HCT116 (cell line): Measurements from ENCODE around the gene CFAP119. TPM values are rescaled to one million over a fixed set of nuclear protein-coding genes. Genes with fewer than 3 reads are reported as not detected.
A peak's percentile ranks its signal among the peaks of the same experiment; 100 is the strongest.

Experiments
- ATAC-seq: fragments of 200-7000 bp; cut with Tn5 transposase; 2 replicates; pipeline ENCODE4 v1.9.1; 2020; ENCODE audit warnings: mild to moderate bottlenecking, moderate library complexity
- BruUV-seq: library from RNA; stranded (reverse); fragments of 400-500 nt; replicated peaks from 2 replicates; lab custom pipeline; 2021; lab: Mats Ljungman, UMichigan
- CTCF ChIA-PET: fragments of 300-600 bp; sonication (Branson Sonifier 250); formaldehyde crosslinking; loops from one replicate; lab custom pipeline; 2021; ENCODE audit warnings: antibody characterized with exemption; lab: Charles Lee
- POLR2A ChIA-PET: fragments of 300-600, 350-600 bp; sonication (Branson Sonifier 250); formaldehyde crosslinking; loops from one replicate; lab custom pipeline; 2021; ENCODE audit warnings: antibody characterized with exemption; lab: Charles Lee
- RAD21 ChIA-PET, 2 experiments: fragments of 300-600 bp; sonication (Branson Sonifier 250); formaldehyde crosslinking; loops; one replicate each; lab custom pipeline; 2023; ENCODE audit warnings: low total read pairs in 2 of 2; ENCODE audit not compliant: uncharacterized antibody in 2 of 2, unreplicated experiment in 2 of 2, low non-redundant PET in 1 of 2; lab: Charles Lee
- DNase-seq: peaks from one replicate; pipeline ENCODE4 v3.0.0-alpha.2; 2010; ENCODE audit warnings: low read depth, low spot score
- H2AFZ ChIP-seq: fragments of 200-600 bp; shearing (Covaris generic), sonication (generic); 2 replicates; pipeline ENCODE4 v1.6.1; 2017; ENCODE audit warnings: low read depth, mixed run types, mixed read lengths, antibody characterized with exemption, low read length; ENCODE audit not compliant: poor library complexity, severe bottlenecking
- H3K27ac ChIP-seq: 2 replicates; pipeline ENCODE4 v1.5.1; 2012; ENCODE audit warnings: low read depth, low read length
- H3K27me3 ChIP-seq: fragments of 200-600 bp; sonication (generic); 2 replicates; pipeline ENCODE4 v1.6.1; 2016; ENCODE audit warnings: mixed run types, low read length, mixed read lengths; ENCODE audit not compliant: insufficient read depth
- H3K36me3 ChIP-seq, 2 experiments: fragments of 200-500 bp in 1 of 2; fragments of 200-600 bp in 1 of 2; sonication (Bioruptor generic) in 1 of 2; sonication (generic) in 1 of 2; 2 replicates each; pipeline versions ENCODE4 v1.5.1 to v1.6.1; 2014 to 2016; ENCODE audit warnings: low read length in 2 of 2, inconsistent platforms in 1 of 2, mixed read lengths in 1 of 2, mixed run types in 1 of 2; ENCODE audit not compliant: insufficient read depth in 2 of 2, control insufficient read depth in 1 of 2
- H3K4me1 ChIP-seq, 2 experiments: fragments of 200-600 bp in 1 of 2; sonication (generic) in 1 of 2; 2 replicates each; pipeline versions ENCODE4 v1.5.1 to v1.6.1; 2012 to 2017; ENCODE audit warnings: low read length in 2 of 2, inconsistent platforms in 1 of 2, mild to moderate bottlenecking in 1 of 2, mixed read lengths in 1 of 2, mixed run types in 1 of 2, moderate library complexity in 1 of 2; ENCODE audit not compliant: insufficient read depth in 2 of 2, control insufficient read depth in 1 of 2
- H3K4me2 ChIP-seq: fragments of 200-600 bp; sonication (generic); 2 replicates; pipeline ENCODE4 v1.6.1; 2017; ENCODE audit warnings: mixed run types, low read length, mixed read lengths
- H3K4me3 ChIP-seq, 2 experiments: fragments of 200-600 bp in 1 of 2; sonication (generic) in 1 of 2; replicated peaks in 1 of 2; 2 replicates each; pipeline ENCODE4 v1.5.1; 2011 to 2016; ENCODE audit warnings: low read length in 2 of 2, control low read depth in 1 of 2, low read depth in 1 of 2, mild to moderate bottlenecking in 1 of 2, mixed read lengths in 1 of 2, mixed run types in 1 of 2
- H3K79me2 ChIP-seq: fragments of 200-600 bp; sonication (generic); 2 replicates; pipeline ENCODE4 v1.6.1; 2017; ENCODE audit warnings: mild to moderate bottlenecking, mixed run types, low read length, moderate library complexity, mixed read lengths; ENCODE audit not compliant: insufficient read depth
- H3K9ac ChIP-seq: fragments of 200-600 bp; sonication (generic); 2 replicates; pipeline ENCODE4 v1.6.1; 2016; ENCODE audit warnings: low read length, mixed read lengths
- H3K9me2 ChIP-seq: fragments of 200-600 bp; sonication (generic), shearing (Covaris generic); 2 replicates; pipeline ENCODE4 v1.6.1; 2017; ENCODE audit warnings: mixed run types, mild to moderate bottlenecking, moderate library complexity; ENCODE audit not compliant: insufficient read depth
- H3K9me3 ChIP-seq, 2 experiments: fragments of 200-500 bp in 1 of 2; fragments of 200-600 bp in 1 of 2; sonication (Bioruptor generic) in 1 of 2; sonication (generic) in 1 of 2; 2 replicates each; pipeline ENCODE4 v1.6.1; 2014 to 2017; ENCODE audit warnings: low read length in 2 of 2, mixed read lengths in 2 of 2, inconsistent platforms in 1 of 2, low read depth in 1 of 2, mild to moderate bottlenecking in 1 of 2, mixed run types in 1 of 2, moderate library complexity in 1 of 2; ENCODE audit not compliant: control insufficient read depth in 1 of 2, insufficient read depth in 1 of 2
- H4K20me1 ChIP-seq: fragments of 200-600 bp; sonication (generic), shearing (Covaris generic); 2 replicates; pipeline ENCODE4 v1.6.1; 2017; ENCODE audit warnings: mixed run types, mild to moderate bottlenecking, moderate library complexity; ENCODE audit not compliant: insufficient read depth
- CEBPB ChIP-seq: IDR thresholded peaks from 2 replicates; pipeline ENCODE4 v1.6.1; 2012; ENCODE audit warnings: low read depth
- ELF1 ChIP-seq: IDR thresholded peaks from 2 replicates; pipeline ENCODE4 v1.6.1; 2012; ENCODE audit warnings: low read depth, borderline replicate concordance
- EZH2phosphoT487 ChIP-seq: fragments of 200-600 bp; IDR thresholded peaks from 2 replicates; pipeline ENCODE4 v1.6.1; 2018; ENCODE audit warnings: antibody characterized with exemption, borderline replicate concordance
- ZBTB33 ChIP-seq: IDR thresholded peaks from 2 replicates; pipeline ENCODE4 v1.6.1; 2011; ENCODE audit warnings: mild to moderate bottlenecking, low read length, moderate library complexity; ENCODE audit not compliant: insufficient replicate concordance; ENCODE audit errors: extremely low read depth
- ZFX ChIP-seq: fragments of 450-650 bp; IDR thresholded peaks from 2 replicates; pipeline ENCODE4 v1.6.1; 2017
- intact Hi-C: fragments of 100-400 bp; cut with micrococcal nuclease; formaldehyde crosslinking; loops from 2 replicates; pipeline ENCODE4 v1.10.0; 2022
- total RNA-seq: library from RNA; stranded (reverse); gene quantifications from one replicate; pipeline ENCODE4 v1.2.1, GENCODE V29; 2021; ENCODE audit not compliant: unreplicated experiment
- TF ChIP-seq, protein P1 (sequence below): IDR thresholded peaks from 2 replicates; pipeline ENCODE4 v1.6.1; 2012

CFAP119 gene
- total RNA-seq, 1 experiment from 2014 or later = 12.6 TPM

DNA sequence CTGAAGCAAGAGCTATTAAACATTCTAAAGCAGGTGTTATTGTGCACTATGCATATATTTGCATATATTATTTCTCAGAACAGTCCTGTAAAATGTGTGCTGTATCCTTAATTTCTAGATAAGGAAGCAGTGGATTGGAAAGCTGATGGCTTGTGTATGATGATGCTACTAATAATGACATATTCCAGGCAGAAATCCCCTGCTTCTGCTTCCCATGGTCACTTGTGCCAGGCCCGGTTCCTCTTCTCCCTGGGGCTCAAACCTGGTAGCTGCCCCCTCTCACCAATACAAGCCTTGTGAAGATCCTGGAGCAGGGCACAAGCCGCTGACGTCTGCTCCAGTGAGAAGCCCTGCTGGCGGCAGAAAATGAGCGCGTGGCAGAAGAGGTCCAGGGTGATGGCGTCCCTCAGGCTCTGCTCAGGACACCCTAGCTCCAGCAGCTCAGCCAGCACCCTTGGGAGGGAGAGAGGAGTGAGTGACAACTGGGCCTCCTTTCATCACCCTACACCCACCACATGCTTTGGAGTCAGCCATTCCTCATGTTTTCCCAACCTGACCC, 1.8 kb downstream of the CFAP119 start:
- TF ChIP-seq EZH2phosphoT487 (no peak), ELF1 (no peak), ZBTB33 (no peak), CEBPB (no peak), ZFX (no peak)
- TF ChIP-seq, protein P1, sequence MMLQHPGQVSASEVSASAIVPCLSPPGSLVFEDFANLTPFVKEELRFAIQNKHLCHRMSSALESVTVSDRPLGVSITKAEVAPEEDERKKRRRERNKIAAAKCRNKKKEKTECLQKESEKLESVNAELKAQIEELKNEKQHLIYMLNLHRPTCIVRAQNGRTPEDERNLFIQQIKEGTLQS = no peak
- TF ChIP-seq, all 23 proteins: peak for 0
- H3K9me2 ChIP-seq = no peaks in the 10 kb centered on the region
- ATAC-seq (no peak), DNase-seq (no peak)
- ChIA-PET RAD21 (no interaction called here), CTCF (no interaction called here), POLR2A (interaction anchor here (1.2 kb wide), 1 partner anchor 12 kb away, joined by 7 read pairs; the partner anchor contains the start of gene PHKG2)
- peaks cover 14 to 24% of the 10 kb centered on the region in 2 experiments; a peak in 3 of 4 replicates for H3K4me1 ChIP-seq
- no peak overlapping the region for H3K27ac ChIP-seq
- H3K27me3 ChIP-seq = no peaks in the 10 kb centered on the region
- H3K4me3 ChIP-seq = no peak overlapping the region
- peaks cover 30% of the 10 kb centered on the region for H3K79me2 ChIP-seq
- H3K4me2 ChIP-seq = 0 out of 2 replicates have a peak overlapping the region, but pooled peaks have one; percentile 91
- no peaks in the 10 kb centered on the region for H4K20me1 ChIP-seq
- H2AFZ ChIP-seq = no peak overlapping the region
- no peak overlapping the region for H3K9ac ChIP-seq
- no peaks in the 10 kb centered on the region for H3K9me3 ChIP-seq
- peaks cover 15 to 18% of the 10 kb centered on the region in 2 experiments; a peak in 3 of 4 replicates for H3K36me3 ChIP-seq
- BruUV-seq = no TSS peak
- intact Hi-C loops = no loop called here
